ENCODE measurements around the gene C4orf50. TPM values are rescaled to one million over a fixed set of nuclear protein-coding genes. Genes with fewer than 3 reads are reported as not detected.

The C4orf50 gene
- total and polyA plus RNA-seq, 2 of the 4 experiments (the other 2 are of a cell fraction), result not detected

DNA sequence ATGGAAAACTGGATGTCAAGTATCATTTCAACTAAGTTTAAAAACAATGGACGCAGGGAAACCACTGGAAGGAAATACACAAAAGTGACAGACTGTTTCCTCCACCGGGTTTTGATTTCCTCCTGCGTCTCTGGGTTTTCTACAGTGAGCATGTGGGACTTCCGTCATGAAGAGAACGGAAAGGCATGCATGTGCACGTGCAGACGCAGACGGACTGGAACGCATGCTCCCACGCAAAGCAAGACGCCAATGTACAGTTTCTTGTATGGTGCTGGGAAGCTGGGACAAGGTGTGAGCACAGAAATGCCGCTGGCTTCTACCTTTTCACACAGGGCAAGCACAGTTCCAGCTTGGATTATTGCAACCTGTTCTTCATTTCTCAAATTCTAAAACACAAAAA lies 30.3 kb upstream of the C4orf50 start:
- Histone ChIP-seq H3K36me3 (ENCODE audit: control insufficient read depth, insufficient read depth, low read length) (no peaks in the 10 kb centered on the region), H2AFZ (replicated peaks; ENCODE audit: low read length, poor library complexity) (no peak overlapping the region), H3K4me1 (ENCODE audit: control insufficient read depth, insufficient read depth, low read length) (no peaks in the 10 kb centered on the region), H3K4ac (ENCODE audit: low read depth, low read length) (no peak overlapping the region), H3K4me2 (ENCODE audit: low read depth, low read length) (no peak overlapping the region), H3K27me3 (ENCODE audit: control insufficient read depth, insufficient read depth, low read length) (no peaks in the 10 kb centered on the region), H2AK5ac (ENCODE audit: low read depth, low read length) (no peak overlapping the region), H4K8ac (ENCODE audit: low read depth in 2 of 2, low read length in 2 of 2) (no peak overlapping the region), H2BK20ac (ENCODE audit: low read depth, low read length) (no peak overlapping the region), H2BK15ac (ENCODE audit: low read depth, low read length) (no peak overlapping the region), H3K79me1 (ENCODE audit: low read depth in 1 of 2, low read length in 2 of 2) (no peaks in the 10 kb centered on the region), H3K4me3 (ENCODE audit: insufficient read depth, low read depth, low read length) (no peak overlapping the region), H3K27ac (ENCODE audit: insufficient read depth, low read length) (no peak overlapping the region), H3K9ac (ENCODE audit: low read depth, low read length) (no peak overlapping the region), H3K9me3 (ENCODE audit: control insufficient read depth, insufficient read depth, low read length) (no peaks in the 10 kb centered on the region; the same call in 1 of the 2 replicates), H3K18ac (ENCODE audit: low read depth, low read length) (no peak overlapping the region), H3K9me1 (ENCODE audit: insufficient read depth, low read length) (no peaks in the 10 kb centered on the region), H3K14ac (replicated peaks; ENCODE audit: low read depth, low read length) (no peak overlapping the region), H2BK5ac (ENCODE audit: low read depth, low read length, poor library complexity, severe bottlenecking) (no peak overlapping the region), H2AK9ac (replicated peaks; ENCODE audit: low read depth, low read length, poor library complexity) (no peak overlapping the region), H2BK120ac (ENCODE audit: low read depth, low read length) (no peak overlapping the region), H4K91ac (ENCODE audit: insufficient read depth, low read depth, low read length) (no peak overlapping the region), H3K23ac (ENCODE audit: low read depth, low read length) (no peak overlapping the region), H3K56ac (ENCODE audit: extremely low read depth, insufficient read depth, low read length) (no peak overlapping the region), H4K20me1 (ENCODE audit: insufficient read depth, low read length) (no peaks in the 10 kb centered on the region), H4K5ac (ENCODE audit: low read depth, low read length) (no peak overlapping the region)
- 73% methylated on average over 9 of the region's 12 CpGs; no CpG with 5 or more reads in 1 of the 2 experiments for WGBS, 2 experiments (ENCODE audit: extremely low coverage in 2 of 2, insufficient read length in 1 of 2)
- BruUV-seq (replicated peaks), result no TSS peak
- in situ Hi-C loops (cut with MboI; ENCODE audit: low sequenced_read_pairs) (loop anchor here (25.0 kb wide), 2 partner anchors 89 to 389 kb away; no protein-coding TSS in a partner anchor), dilution Hi-C loops (cut with HindIII; ENCODE audit: low sequenced_read_pairs, unreplicated experiment) (no loop called here), intact Hi-C loops (cut with micrococcal nuclease) (no loop called here)
- CTCF ChIA-PET, result no interaction called here
- no peak for DNase-seq
- no peak for ATAC-seq (ENCODE audit: low read depth)
- TF ChIP-seq BHLHE40 (IDR thresholded peaks at IDR 0.05; ENCODE audit: low read depth, low read length) (no peak), CTCF (conservative IDR thresholded peaks at IDR 0.05; ENCODE audit: low read depth, low read length) (no peak)
- POLR2A ChIA-PET (ENCODE audit: unreplicated experiment), result no interaction called here

All from IMR-90 (cell line).